ENCODE results near the gene KLHL29. TPM values are rescaled to one million over a fixed set of nuclear protein-coding genes. Genes with fewer than 3 reads are reported as not detected.

The KLHL29 gene
- total RNA-seq, 1 experiment from 2014 or later = 16.7 TPM

GRCh38 chr2:23698116-23698693 lies 313.2 kb downstream of the KLHL29 start:
- BruUV-seq (replicated peaks) = no TSS peak
- H3K9ac ChIP-seq (ENCODE audit: low read length) = no peak overlapping the region
- DNase-seq (ENCODE audit: low read depth, low spot score) = no peak
- no peaks in the 10 kb centered on the region for H3K36me3 ChIP-seq (ENCODE audit: control insufficient read depth in 1 of 2, insufficient read depth in 2 of 2, low read length in 2 of 2)
- no peak overlapping the region for H3K4me2 ChIP-seq (ENCODE audit: low read length)
- H3K9me3 ChIP-seq (ENCODE audit: control insufficient read depth in 1 of 2, insufficient read depth in 1 of 2, low read depth in 1 of 2, low read length in 2 of 2) = no peaks in the 10 kb centered on the region
- no peaks in the 10 kb centered on the region for H3K79me2 ChIP-seq (ENCODE audit: insufficient read depth, low read length)
- H3K27me3 ChIP-seq (ENCODE audit: insufficient read depth, low read length) = no peaks in the 10 kb centered on the region
- H2AFZ ChIP-seq (ENCODE audit: low read depth, low read length, poor library complexity, severe bottlenecking) = no peak overlapping the region
- no peaks in the 10 kb centered on the region for H3K9me2 ChIP-seq (ENCODE audit: insufficient read depth)
- ChIA-PET CTCF (no interaction called here), RAD21 (ENCODE audit: low non-redundant PET in 1 of 2, low total read pairs in 2 of 2, uncharacterized antibody in 2 of 2, unreplicated experiment in 2 of 2) (no interaction called here), POLR2A (no interaction called here)
- intact Hi-C loops (cut with micrococcal nuclease) = no loop called here
- no peak for ATAC-seq
- TF ChIP-seq SP1 (IDR thresholded peaks at IDR 0.05; ENCODE audit: low read depth) (no peak), ZFX (IDR thresholded peaks at IDR 0.05) (no peak), ZBTB33 (IDR thresholded peaks at IDR 0.05; ENCODE audit: extremely low read depth, insufficient replicate concordance, low read length) (no peak), POLR2A (IDR thresholded peaks at IDR 0.05; ENCODE audit: borderline replicate concordance, extremely low read depth, insufficient read depth, insufficient read length) (no peak), CTCF (IDR thresholded peaks at IDR 0.05 in 2 of 3, conservative IDR thresholded peaks at IDR 0.05 in 1 of 3; ENCODE audit: borderline replicate concordance in 1 of 3, insufficient read depth in 1 of 3, low read depth in 2 of 3, low read length in 2 of 3) (no peak), EGR1 (IDR thresholded peaks at IDR 0.05; ENCODE audit: low read depth) (no peak), TCF7L2 (IDR thresholded peaks at IDR 0.05; ENCODE audit: borderline replicate concordance, extremely low read depth, insufficient read depth, insufficient read length) (no peak), EZH2 (IDR thresholded peaks at IDR 0.05) (no peak), SRF (IDR thresholded peaks at IDR 0.05; ENCODE audit: low read depth) (no peak), JUND (IDR thresholded peaks at IDR 0.05) (no peak), RAD21 (IDR thresholded peaks at IDR 0.05; ENCODE audit: low read depth) (no peak), ZNF274 (IDR thresholded peaks at IDR 0.05; ENCODE audit: low read depth, low read length) (no peak), ATF3 (IDR thresholded peaks at IDR 0.05) (no peak), YY1 (IDR thresholded peaks at IDR 0.05; ENCODE audit: extremely low read depth, insufficient replicate concordance, low read depth, low read length) (no peak), FOSL1 (IDR thresholded peaks at IDR 0.05; ENCODE audit: low read depth) (no peak), POLR2AphosphoS5 (IDR thresholded peaks at IDR 0.05; ENCODE audit: low read depth, low read length) (no peak), REST (IDR thresholded peaks at IDR 0.05; ENCODE audit: low read depth) (no peak), EZH2phosphoT487 (IDR thresholded peaks at IDR 0.05; ENCODE audit: borderline replicate concordance) (no peak), ELF1 (IDR thresholded peaks at IDR 0.05; ENCODE audit: borderline replicate concordance, low read depth) (no peak)
- no peak overlapping the region for H3K27ac ChIP-seq (ENCODE audit: low read depth, low read length)
- no peaks in the 10 kb centered on the region for H3K4me1 ChIP-seq (ENCODE audit: control insufficient read depth in 1 of 2, insufficient read depth in 2 of 2, low read length in 2 of 2)
- H3K4me3 ChIP-seq (replicated peaks in 1 of 2; ENCODE audit: low read depth in 1 of 2, low read length in 2 of 2) = no peak overlapping the region
- H4K20me1 ChIP-seq (ENCODE audit: insufficient read depth) = no peaks in the 10 kb centered on the region
